Immature natural killer cell (primary cell): Measurements from ENCODE around the gene MEOX2. TPM values are rescaled to one million over a fixed set of nuclear protein-coding genes. Genes with fewer than 3 reads are reported as not detected.

Experiments used
- DNase-seq, 3 donors: peaks; one replicate each; pipeline ENCODE4 v3.0.0; 2022; ENCODE audit warnings: mixed read lengths in 1 of 3
- H3K27ac Mint-ChIP-seq, 6 donors: one replicate each; pipeline ENCODE4 v1.8.0; 2020; ENCODE audit warnings: mixed read lengths in 6 of 6, mild to moderate bottlenecking in 5 of 6, inconsistent platforms in 4 of 6, moderate library complexity in 3 of 6
- H3K27me3 Mint-ChIP-seq, 3 donors: one replicate each; pipeline ENCODE4 v1.8.0; 2020 to 2021; ENCODE audit warnings: low read depth in 3 of 3, mild to moderate bottlenecking in 3 of 3, mixed read lengths in 3 of 3, moderate library complexity in 3 of 3, inconsistent platforms in 1 of 3
- H3K36me3 Mint-ChIP-seq, 3 donors: one replicate each; pipeline ENCODE4 v1.8.0; 2020; ENCODE audit warnings: mixed read lengths in 3 of 3, inconsistent platforms in 2 of 3, mild to moderate bottlenecking in 2 of 3
- H3K4me1 Mint-ChIP-seq, 2 donors: one replicate each; pipeline ENCODE4 v1.8.0; 2020; ENCODE audit warnings: inconsistent platforms in 2 of 2, mild to moderate bottlenecking in 2 of 2, mixed read lengths in 2 of 2, moderate library complexity in 1 of 2
- H3K4me3 Mint-ChIP-seq, 5 donors: one replicate each; pipeline ENCODE4 v1.8.0; 2020; ENCODE audit warnings: mild to moderate bottlenecking in 5 of 5, mixed read lengths in 5 of 5, inconsistent platforms in 3 of 5, moderate library complexity in 3 of 5
- H3K9me3 Mint-ChIP-seq, 6 donors: one replicate each; pipeline ENCODE4 v1.8.0; 2020; ENCODE audit warnings: mild to moderate bottlenecking in 6 of 6, mixed read lengths in 6 of 6, inconsistent platforms in 4 of 6, moderate library complexity in 3 of 6
- polyA plus RNA-seq, 3 donors: library from polyadenylated mRNA; unstranded; fragments of 300-500 nt; fragmentation: Illumina TruSeq; gene quantifications; one replicate each; pipeline ENCODE4 v1.2.3, GENCODE V29; 2021

The MEOX2 gene
- polyA plus RNA-seq, 3 donors from 2014 or later = not detected

DNA sequence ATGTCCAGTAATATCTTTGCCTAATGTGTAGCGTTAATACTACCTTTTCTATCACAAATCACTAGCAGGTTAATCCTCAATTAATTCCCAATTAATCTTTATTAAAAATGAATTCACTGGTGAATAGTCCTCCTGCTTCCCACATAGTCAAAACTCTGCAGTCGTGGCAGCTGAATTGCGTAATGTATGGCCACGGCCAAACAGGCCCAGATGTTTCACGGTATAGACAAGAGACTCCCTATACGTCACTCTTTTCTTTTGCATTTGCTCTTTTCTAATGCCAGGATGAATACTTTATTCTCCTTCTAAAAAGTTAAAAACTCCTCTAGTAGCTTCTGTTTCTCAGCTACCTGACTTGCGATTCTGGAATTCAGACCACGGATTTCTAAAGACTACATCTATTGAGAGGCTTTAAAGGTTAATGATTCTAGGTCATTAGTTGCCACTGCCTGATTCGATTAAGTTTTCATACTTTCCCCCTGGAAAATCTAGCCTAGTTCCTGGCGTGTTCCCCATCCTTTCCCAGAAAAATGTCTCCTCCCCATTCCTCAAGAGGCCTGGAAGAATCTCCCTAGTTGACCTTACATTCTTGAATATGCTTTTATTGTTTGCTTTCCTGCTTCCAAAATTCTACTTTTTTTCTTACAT, 16.9 kb downstream of the MEOX2 start:
- H3K27ac Mint-ChIP-seq = no peak overlapping the region
- no peaks in the 10 kb centered on the region for H3K4me1 Mint-ChIP-seq
- H3K9me3 Mint-ChIP-seq = peaks cover 2 to 50% (median 15%) of the 10 kb centered on the region in 6 donors
- H3K27me3 Mint-ChIP-seq = peaks cover 0 to 3% (median 2%) of the 10 kb centered on the region in 3 donors
- H3K4me3 Mint-ChIP-seq = no peak overlapping the region
- H3K36me3 Mint-ChIP-seq = peaks cover 0 to 4% (median 0%) of the 10 kb centered on the region in 3 donors
- no peak for DNase-seq

DNA sequence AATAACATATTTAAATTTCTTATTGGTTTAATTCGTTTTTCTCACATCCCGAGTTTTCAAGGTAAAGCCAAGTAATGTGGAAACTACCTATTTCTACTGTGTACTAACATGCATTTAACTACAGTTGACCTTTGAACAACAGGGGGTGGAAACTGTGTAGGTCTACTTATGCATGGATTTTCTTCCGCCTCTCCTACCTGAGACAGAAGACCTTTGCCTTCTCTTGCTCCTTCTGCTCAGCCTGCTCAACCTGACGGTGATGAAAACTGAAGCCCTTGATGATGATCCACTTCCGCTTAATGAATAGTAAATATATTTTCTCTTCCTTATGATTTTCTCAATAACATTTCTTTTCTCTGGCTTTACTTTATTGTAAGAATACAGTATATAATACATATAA, 18.5 kb downstream of the MEOX2 start:
- H3K27me3 Mint-ChIP-seq = peaks cover 0 to 3% (median 2%) of the 10 kb centered on the region in 3 donors
- no peak for DNase-seq
- H3K4me3 Mint-ChIP-seq = no peak overlapping the region
- H3K4me1 Mint-ChIP-seq = no peaks in the 10 kb centered on the region
- peaks cover 0 to 4% (median 0%) of the 10 kb centered on the region in 3 donors for H3K36me3 Mint-ChIP-seq
- H3K27ac Mint-ChIP-seq = no peak overlapping the region
- H3K9me3 Mint-ChIP-seq = peaks cover 2 to 39% (median 14%) of the 10 kb centered on the region in 6 donors

DNA sequence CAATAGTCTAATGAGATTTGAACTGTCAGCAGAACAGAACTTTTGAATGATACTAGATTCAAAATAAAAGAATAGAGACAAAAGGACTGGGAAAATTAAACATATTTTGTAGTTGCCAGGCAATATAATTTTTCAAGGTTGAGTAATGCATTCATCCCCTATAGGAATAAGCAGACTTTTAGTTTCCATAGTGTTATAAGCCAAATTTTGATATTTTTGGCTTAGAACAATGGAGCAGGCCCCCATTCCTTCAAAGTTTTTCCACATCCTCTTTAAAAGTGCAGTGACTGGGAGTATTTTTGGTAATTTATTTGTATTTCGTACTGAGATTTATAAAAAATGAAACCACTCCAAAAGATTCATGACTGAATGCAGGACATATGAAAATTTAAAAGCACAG, 24.0 kb downstream of the MEOX2 start:
- peaks cover 0 to under 1% (median 0%) of the 10 kb centered on the region in 3 donors for H3K27me3 Mint-ChIP-seq
- no peak for DNase-seq
- no peaks in the 10 kb centered on the region for H3K4me1 Mint-ChIP-seq
- no peak overlapping the region for H3K27ac Mint-ChIP-seq
- H3K4me3 Mint-ChIP-seq = no peak overlapping the region
- peaks cover 0 to 1% (median 0%) of the 10 kb centered on the region in 3 donors for H3K36me3 Mint-ChIP-seq
- peaks cover 4 to 35% (median 21%) of the 10 kb centered on the region in 6 donors for H3K9me3 Mint-ChIP-seq

DNA sequence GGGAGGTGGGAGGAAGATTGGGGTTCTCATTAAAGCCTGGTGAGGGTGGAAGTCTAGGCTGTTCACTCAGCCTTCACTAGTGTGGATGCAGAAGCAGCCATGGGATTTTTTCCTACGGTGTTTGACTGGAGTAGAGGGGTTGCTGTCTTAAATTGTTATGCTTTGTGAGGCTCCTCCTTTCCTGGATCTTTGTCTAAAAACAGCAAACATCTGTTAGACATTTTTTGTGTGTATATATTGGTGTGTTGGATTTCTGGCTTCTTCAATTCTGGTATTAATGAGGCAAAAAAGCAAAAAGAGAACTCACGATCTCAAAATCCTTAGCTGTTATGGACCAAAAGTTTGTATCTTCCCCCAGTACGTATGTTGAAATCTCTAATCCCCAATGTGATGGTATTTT, 28.2 kb downstream of the MEOX2 start:
- peaks cover 0 to 4% (median 0%) of the 10 kb centered on the region in 3 donors for H3K27me3 Mint-ChIP-seq
- H3K36me3 Mint-ChIP-seq = peaks cover 0 to 5% (median 0%) of the 10 kb centered on the region in 3 donors
- no peak for DNase-seq
- no peak overlapping the region for H3K4me3 Mint-ChIP-seq
- peaks cover 11 to 52% (median 22%) of the 10 kb centered on the region in 6 donors for H3K9me3 Mint-ChIP-seq
- H3K27ac Mint-ChIP-seq = no peak overlapping the region
- no peaks in the 10 kb centered on the region for H3K4me1 Mint-ChIP-seq

DNA sequence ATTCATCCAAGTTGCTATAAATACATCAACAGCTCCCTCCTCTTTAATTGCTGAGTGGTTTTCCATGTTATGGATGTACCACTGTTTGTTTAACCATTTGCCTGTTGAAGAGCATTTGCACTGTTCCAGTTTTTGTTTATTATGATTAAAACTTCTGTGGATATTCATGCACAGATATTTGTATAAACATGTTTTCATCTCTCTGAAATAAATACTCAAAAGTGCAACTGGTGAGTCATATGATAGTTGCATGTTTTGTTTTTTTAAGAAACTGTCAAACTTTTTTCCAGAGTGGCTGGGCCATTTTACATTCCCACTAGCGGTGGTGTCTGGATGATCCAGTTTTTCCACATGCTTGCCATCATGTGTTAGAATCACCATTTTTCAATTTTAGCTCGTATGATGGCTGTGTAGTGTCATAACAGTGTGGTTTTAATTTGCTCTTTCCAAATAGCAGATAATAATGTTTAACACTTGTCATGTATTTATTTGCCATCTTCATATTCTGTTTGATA, 33.6 kb downstream of the MEOX2 start:
- no peak overlapping the region for H3K4me3 Mint-ChIP-seq
- H3K9me3 Mint-ChIP-seq = peaks cover 12 to 50% (median 16%) of the 10 kb centered on the region in 6 donors
- DNase-seq = no peak
- H3K36me3 Mint-ChIP-seq = peaks cover 0 to 5% (median 0%) of the 10 kb centered on the region in 3 donors
- H3K4me1 Mint-ChIP-seq = no peaks in the 10 kb centered on the region
- H3K27ac Mint-ChIP-seq = no peak overlapping the region
- peaks cover 0 to 4% (median 0%) of the 10 kb centered on the region in 3 donors for H3K27me3 Mint-ChIP-seq

DNA sequence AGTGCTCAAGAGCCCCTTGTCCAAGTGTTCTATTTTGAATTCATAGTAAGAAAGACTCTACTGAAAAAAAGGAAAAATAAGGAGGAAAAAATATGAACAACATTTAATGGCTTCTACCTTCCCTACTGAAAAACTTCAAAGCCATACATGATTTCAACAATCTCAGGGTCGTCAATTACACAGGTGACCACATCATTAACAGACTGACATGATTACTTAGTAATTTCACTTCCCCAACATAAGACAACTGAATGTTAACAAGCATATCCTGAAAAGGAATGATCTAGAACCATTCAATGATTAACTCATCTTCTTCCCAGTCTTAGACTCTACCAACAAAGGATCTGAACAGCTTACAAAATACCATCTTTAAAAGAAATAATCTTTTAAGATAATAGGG, 34.8 kb downstream of the MEOX2 start:
- Mint-ChIP-seq H3K27me3 (peaks cover 0 to 4% (median 0%) of the 10 kb centered on the region in 3 donors), H3K4me1 (no peaks in the 10 kb centered on the region), H3K9me3 (peaks cover 7 to 39% (median 13%) of the 10 kb centered on the region in 6 donors), H3K36me3 (no peaks in the 10 kb centered on the region), H3K4me3 (no peak overlapping the region), H3K27ac (no peak overlapping the region)
- DNase-seq = no peak

DNA sequence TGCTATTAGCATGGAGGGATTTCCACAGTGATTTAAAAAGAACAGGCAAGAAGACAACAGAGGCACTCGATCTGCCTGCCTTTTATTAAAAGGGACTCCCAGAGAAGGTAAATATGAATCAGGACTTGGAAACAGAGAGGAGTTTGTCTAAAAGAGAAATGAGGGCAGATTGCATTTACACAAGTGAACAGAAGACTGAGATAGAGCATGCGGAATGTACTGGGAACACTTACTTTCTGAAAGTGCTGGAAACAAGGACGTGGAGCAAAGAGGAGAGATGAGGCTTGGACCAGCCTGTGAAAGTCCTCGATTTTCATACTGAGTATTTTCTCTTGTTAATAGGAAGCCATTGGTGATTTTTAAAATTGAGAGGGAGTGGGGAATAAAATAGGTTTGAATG, 35.7 kb downstream of the MEOX2 start:
- no peak overlapping the region for H3K27ac Mint-ChIP-seq
- H3K27me3 Mint-ChIP-seq = no peaks in the 10 kb centered on the region
- H3K4me3 Mint-ChIP-seq = no peak overlapping the region

DNA sequence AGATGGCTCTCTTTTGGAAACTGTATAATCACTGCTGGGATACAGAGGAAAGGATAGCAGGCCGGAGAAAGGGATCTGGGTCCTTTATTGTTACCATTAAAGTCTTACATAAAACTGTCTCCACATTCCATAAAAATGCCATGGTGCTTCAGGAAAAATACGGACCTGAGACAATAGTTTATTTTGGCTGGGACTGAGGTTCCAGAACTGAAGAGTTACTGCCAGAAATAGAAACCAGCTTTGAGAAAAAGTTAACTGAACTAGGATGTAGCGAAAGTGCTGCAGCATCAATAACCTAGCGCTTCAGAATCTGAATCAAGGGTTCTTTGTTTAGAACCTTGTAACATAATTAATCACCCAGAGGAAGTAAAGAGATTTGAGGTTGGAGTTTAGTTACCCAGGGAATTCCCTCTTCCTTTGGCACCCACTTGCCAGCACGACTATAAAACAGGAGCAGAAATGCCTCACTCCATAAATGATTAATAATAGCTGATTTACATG, 38.0 kb downstream of the MEOX2 start:
- no peak overlapping the region for H3K27ac Mint-ChIP-seq
- no peak overlapping the region for H3K4me3 Mint-ChIP-seq
- H3K9me3 Mint-ChIP-seq = peaks cover 3 to 25% (median 10%) of the 10 kb centered on the region in 6 donors
- H3K4me1 Mint-ChIP-seq = no peaks in the 10 kb centered on the region
- H3K36me3 Mint-ChIP-seq = no peaks in the 10 kb centered on the region
- no peaks in the 10 kb centered on the region for H3K27me3 Mint-ChIP-seq
- no peak for DNase-seq

More for the DNA sequence above, 35.7 kb downstream of the MEOX2 start:
- no peaks in the 10 kb centered on the region for H3K4me1 Mint-ChIP-seq
- DNase-seq = no peak
- peaks cover 5 to 30% (median 9%) of the 10 kb centered on the region in 6 donors for H3K9me3 Mint-ChIP-seq
- no peaks in the 10 kb centered on the region for H3K36me3 Mint-ChIP-seq

DNA sequence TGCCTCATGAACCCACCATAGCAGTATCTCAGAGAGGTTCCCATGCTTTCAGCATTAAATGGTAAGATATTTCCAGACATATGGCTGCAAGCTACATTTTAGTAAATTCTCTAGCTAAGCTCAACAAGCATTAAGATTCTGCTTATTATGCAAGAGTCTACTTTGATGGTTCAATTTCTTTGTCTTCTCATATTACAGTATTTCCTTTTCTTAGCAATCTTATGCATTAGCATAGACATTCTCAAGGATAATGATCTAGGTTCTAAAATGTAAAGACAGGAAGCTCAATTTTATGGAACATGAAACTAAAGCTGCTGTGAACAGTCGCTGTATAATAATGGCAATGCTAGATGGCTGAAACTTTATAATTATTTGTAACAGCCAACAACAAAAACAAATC, 39.2 kb downstream of the MEOX2 start:
- Mint-ChIP-seq H3K27me3 (no peaks in the 10 kb centered on the region), H3K4me1 (no peaks in the 10 kb centered on the region), H3K36me3 (no peaks in the 10 kb centered on the region), H3K4me3 (no peak overlapping the region), H3K9me3 (peaks cover 0 to 21% (median 12%) of the 10 kb centered on the region in 6 donors), H3K27ac (no peak overlapping the region)
- DNase-seq = no peak

DNA sequence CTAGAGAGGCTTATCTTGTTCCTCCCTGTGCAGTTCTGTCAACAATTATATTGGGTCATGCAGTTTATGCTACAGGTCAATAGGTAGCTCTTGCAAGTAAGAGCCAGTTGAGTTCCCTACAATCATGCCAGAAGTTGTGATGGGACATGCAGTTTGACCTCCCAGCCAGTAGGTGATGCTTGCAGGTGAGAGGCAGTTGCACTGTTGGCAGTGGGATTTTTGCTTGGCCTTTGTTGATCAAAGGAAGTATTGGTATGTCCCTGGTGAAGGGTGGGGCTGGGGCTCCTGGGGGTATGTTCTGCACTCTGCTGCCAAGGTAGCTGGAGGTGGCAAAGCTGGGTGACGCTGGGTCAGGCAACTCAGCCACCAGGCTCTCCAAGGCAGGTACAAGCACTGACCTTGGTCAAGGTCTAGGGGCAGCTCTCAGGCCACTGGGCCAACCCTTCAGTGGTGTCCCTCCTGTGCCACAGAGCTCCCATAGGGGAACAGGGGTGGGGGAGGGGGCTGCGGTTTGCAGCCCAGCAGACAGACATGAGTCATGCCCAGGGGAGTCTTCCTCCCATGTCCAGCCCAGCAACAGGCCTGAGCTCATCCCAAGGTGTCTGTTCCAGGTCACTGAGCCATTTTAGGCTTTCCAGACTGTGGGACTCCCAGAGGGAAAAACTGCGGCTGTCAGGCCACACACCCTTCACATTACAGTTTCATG, 43.3 kb downstream of the MEOX2 start:
- Mint-ChIP-seq H3K27me3 (no peaks in the 10 kb centered on the region), H3K4me3 (no peak overlapping the region), H3K36me3 (no peaks in the 10 kb centered on the region), H3K4me1 (no peaks in the 10 kb centered on the region), H3K9me3 (peaks cover 4 to 40% (median 15%) of the 10 kb centered on the region in 6 donors), H3K27ac (no peak overlapping the region)
- no peak for DNase-seq

DNA sequence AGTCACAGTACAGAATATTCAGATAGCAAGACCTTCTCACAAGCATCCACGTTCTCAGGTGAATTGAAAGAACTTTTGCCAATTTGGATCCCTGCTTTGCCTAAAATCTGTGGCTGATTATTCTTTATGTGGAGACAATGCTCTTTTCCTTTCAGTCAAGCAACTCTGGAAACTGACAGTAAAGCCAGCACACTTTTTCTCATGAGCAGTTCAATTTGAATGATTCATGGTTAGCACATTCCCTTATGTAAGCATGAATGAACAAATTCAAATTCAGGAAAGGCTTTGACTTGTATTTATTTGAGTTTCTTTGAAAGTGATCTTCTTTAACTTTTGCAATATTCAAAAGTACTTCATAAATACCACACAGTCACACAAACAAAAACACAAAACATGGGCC, 57.6 kb downstream of the MEOX2 start:
- H3K27me3 Mint-ChIP-seq = no peaks in the 10 kb centered on the region
- no peak for DNase-seq
- no peak overlapping the region for H3K4me3 Mint-ChIP-seq
- no peaks in the 10 kb centered on the region for H3K36me3 Mint-ChIP-seq
- no peak overlapping the region for H3K27ac Mint-ChIP-seq
- no peaks in the 10 kb centered on the region for H3K4me1 Mint-ChIP-seq
- peaks cover 0 to 32% (median 11%) of the 10 kb centered on the region in 6 donors for H3K9me3 Mint-ChIP-seq

DNA sequence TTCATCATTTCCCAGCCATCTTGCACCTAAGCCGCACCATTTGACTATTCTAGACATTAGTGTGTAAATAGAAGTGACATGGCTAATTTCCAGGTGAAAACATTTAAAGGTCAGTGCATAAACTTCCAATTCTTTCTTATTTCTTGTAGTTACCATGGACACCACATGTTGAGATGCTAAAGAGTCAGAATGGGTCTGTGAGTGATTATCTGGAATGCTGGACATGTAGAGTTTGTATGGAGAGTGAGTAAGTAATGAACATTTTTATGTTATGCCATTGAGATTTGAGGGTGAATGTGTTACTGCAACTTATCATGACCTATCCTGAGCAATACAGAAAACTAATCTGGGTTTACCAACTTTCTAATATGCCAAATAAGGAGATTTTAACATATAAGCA, 60.4 kb downstream of the MEOX2 start:
- DNase-seq = no peak
- Mint-ChIP-seq H3K27me3 (no peaks in the 10 kb centered on the region), H3K4me1 (no peaks in the 10 kb centered on the region), H3K36me3 (no peaks in the 10 kb centered on the region), H3K9me3 (peaks cover 3 to 42% (median 8%) of the 10 kb centered on the region in 6 donors), H3K27ac (no peak overlapping the region), H3K4me3 (no peak overlapping the region)

DNA sequence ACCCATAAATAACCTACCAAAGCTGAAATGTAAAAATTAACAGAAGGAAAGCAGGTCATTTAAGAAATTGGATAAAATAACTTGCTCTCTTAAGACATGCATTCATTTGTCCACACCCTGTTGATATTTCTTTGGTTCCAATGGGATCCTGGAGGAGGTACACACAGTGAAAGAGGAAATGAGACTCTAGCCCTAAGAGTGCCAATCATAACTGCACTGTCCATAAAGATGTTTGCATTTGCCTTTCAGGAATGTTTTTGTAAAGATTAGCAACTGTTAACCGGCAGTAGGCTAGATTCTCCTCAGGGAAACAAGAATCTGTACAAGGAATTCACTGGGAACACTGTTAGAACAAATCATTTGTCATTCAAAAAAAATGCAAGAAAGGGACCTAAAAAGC, 61.0 kb downstream of the MEOX2 start:
- Mint-ChIP-seq H3K27ac (no peak overlapping the region), H3K36me3 (no peaks in the 10 kb centered on the region), H3K9me3 (peaks cover 3 to 39% (median 8%) of the 10 kb centered on the region in 6 donors), H3K27me3 (no peaks in the 10 kb centered on the region), H3K4me3 (no peak overlapping the region), H3K4me1 (no peaks in the 10 kb centered on the region)
- no peak for DNase-seq

DNA sequence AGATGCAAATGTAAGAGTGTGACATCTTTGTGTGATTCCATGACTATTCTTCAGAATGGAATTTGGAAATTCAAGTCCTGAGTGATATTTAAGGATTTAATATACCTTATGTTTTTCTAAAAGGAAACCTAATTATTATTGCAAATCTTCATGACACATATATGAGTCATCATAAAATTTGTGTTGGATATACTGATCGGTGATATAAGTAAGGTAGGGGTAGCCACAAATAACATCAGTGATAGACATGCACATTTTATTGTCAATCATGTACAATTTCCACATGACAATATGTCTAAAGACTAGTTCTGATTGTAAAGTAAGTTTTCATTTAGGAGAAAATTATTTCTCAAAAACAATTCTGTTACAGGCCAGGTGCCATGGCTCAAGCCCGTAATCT, 65.0 kb downstream of the MEOX2 start:
- Mint-ChIP-seq H3K4me3 (no peak overlapping the region), H3K4me1 (no peaks in the 10 kb centered on the region), H3K9me3 (peaks cover 2 to 28% (median 8%) of the 10 kb centered on the region in 6 donors), H3K36me3 (no peaks in the 10 kb centered on the region), H3K27me3 (no peaks in the 10 kb centered on the region), H3K27ac (no peak overlapping the region)
- no peak for DNase-seq
